Mesenchymal stem cell (in vitro differentiated cells and primary cell): Measurements from ENCODE around the gene TMEM178A.

Source experiments
- DNase-seq: peaks from one replicate; pipeline ENCODE4 v3.0.0-alpha.2; 2013
- H2AFZ ChIP-seq: one replicate; pipeline ENCODE4 v1.6.1; 2013; ENCODE audit warnings: low read depth, mild to moderate bottlenecking, control low read depth, inconsistent platforms, low read length, moderate library complexity
- H2AK5ac ChIP-seq: 2 replicates; pipeline ENCODE4 v1.6.1; 2013; ENCODE audit warnings: low read length, moderate library complexity, mild to moderate bottlenecking, inconsistent platforms; ENCODE audit not compliant: severe bottlenecking
- H2BK120ac ChIP-seq: one replicate; pipeline ENCODE4 v1.6.1; 2013; ENCODE audit warnings: low read depth, mild to moderate bottlenecking, inconsistent platforms, low read length, moderate library complexity
- H2BK12ac ChIP-seq, 2 experiments: one replicate each; pipeline ENCODE4 v1.6.1; 2013; ENCODE audit warnings: inconsistent platforms in 2 of 2, low read length in 2 of 2, mild to moderate bottlenecking in 2 of 2, moderate library complexity in 2 of 2, control low read depth in 1 of 2
- H2BK15ac ChIP-seq: one replicate; pipeline ENCODE4 v1.6.1; 2013; ENCODE audit warnings: mild to moderate bottlenecking, low read depth, inconsistent platforms; ENCODE audit not compliant: poor library complexity, severe bottlenecking
- H2BK5ac ChIP-seq: 2 replicates; pipeline ENCODE4 v1.6.1; 2013; ENCODE audit warnings: low read depth, mild to moderate bottlenecking, low read length, control low read depth, inconsistent platforms; ENCODE audit not compliant: poor library complexity, severe bottlenecking
- H3K14ac ChIP-seq, 2 experiments: one replicate each; pipeline ENCODE4 v1.6.1; 2013; ENCODE audit warnings: inconsistent platforms in 2 of 2, low read length in 2 of 2, control low read depth in 1 of 2, mild to moderate bottlenecking in 1 of 2, moderate library complexity in 1 of 2
- H3K18ac ChIP-seq, 2 experiments: one replicate each; pipeline ENCODE4 v1.6.1; 2013; ENCODE audit warnings: inconsistent platforms in 2 of 2, low read length in 2 of 2, control low read depth in 1 of 2, low read depth in 1 of 2, mild to moderate bottlenecking in 1 of 2
- H3K23ac ChIP-seq, 2 experiments: one replicate each; pipeline ENCODE4 v1.6.1; 2013; ENCODE audit warnings: inconsistent platforms in 2 of 2, low read length in 2 of 2, mild to moderate bottlenecking in 2 of 2, moderate library complexity in 2 of 2, control low read depth in 1 of 2
- H3K27ac ChIP-seq: 2 replicates; pipeline ENCODE4 v1.5.1; 2013; ENCODE audit warnings: mild to moderate bottlenecking, moderate library complexity, low read length, control low read depth, inconsistent platforms; ENCODE audit not compliant: poor library complexity, severe bottlenecking
- H3K27me3 ChIP-seq, 2 experiments: 2 replicates each; pipeline versions ENCODE4 v1.6.1 to v1.7.0; 2013; ENCODE audit warnings: low read length in 2 of 2, mild to moderate bottlenecking in 2 of 2, moderate library complexity in 2 of 2, control low read depth in 1 of 2, inconsistent platforms in 1 of 2; ENCODE audit not compliant: control insufficient read depth in 1 of 2, insufficient read depth in 1 of 2
- H3K36me3 ChIP-seq, 2 experiments: 2 replicates each; pipeline versions ENCODE4 v1.6.1 to v1.7.0; 2013; ENCODE audit warnings: low read length in 2 of 2, control low read depth in 1 of 2, inconsistent platforms in 1 of 2, low read depth in 1 of 2, mild to moderate bottlenecking in 1 of 2; ENCODE audit not compliant: insufficient read depth in 2 of 2, control insufficient read depth in 1 of 2
- H3K4ac ChIP-seq, 2 experiments: one replicate each; pipeline ENCODE4 v1.6.1; 2013; ENCODE audit warnings: inconsistent platforms in 2 of 2, low read length in 2 of 2, mild to moderate bottlenecking in 2 of 2, moderate library complexity in 2 of 2, control low read depth in 1 of 2, low read depth in 1 of 2
- H3K4me1 ChIP-seq: 2 replicates; pipeline ENCODE4 v1.6.1; 2013; ENCODE audit warnings: low read depth, low read length, control low read depth; ENCODE audit not compliant: control insufficient read depth, insufficient read depth
- H3K4me2 ChIP-seq: 2 replicates; pipeline ENCODE4 v1.6.1; 2013; ENCODE audit warnings: low read length, mild to moderate bottlenecking, inconsistent platforms; ENCODE audit not compliant: poor library complexity, severe bottlenecking
- H3K4me3 ChIP-seq, 2 experiments: 2 replicates each; pipeline versions ENCODE4 v1.5.1 to v1.7.0; 2013; ENCODE audit warnings: low read length in 2 of 2, mild to moderate bottlenecking in 2 of 2, control low read depth in 1 of 2, low read depth in 1 of 2; ENCODE audit not compliant: insufficient read depth in 1 of 2
- H3K79me1 ChIP-seq: replicated peaks from 2 replicates; pipeline ENCODE4 v1.6.1; 2013; ENCODE audit warnings: mild to moderate bottlenecking, control low read depth, low read length, inconsistent platforms; ENCODE audit not compliant: poor library complexity, severe bottlenecking
- H3K9ac ChIP-seq: 2 replicates; pipeline ENCODE4 v1.7.0; 2013; ENCODE audit warnings: mild to moderate bottlenecking, low read length, moderate library complexity
- H3K9me3 ChIP-seq: 2 replicates; pipeline ENCODE4 v1.7.0; 2013; ENCODE audit warnings: mild to moderate bottlenecking, low read length; ENCODE audit not compliant: control insufficient read depth
- H4K8ac ChIP-seq: one replicate; pipeline ENCODE4 v1.6.1; 2013; ENCODE audit warnings: inconsistent platforms, mild to moderate bottlenecking, low read length, moderate library complexity
- H4K91ac ChIP-seq: one replicate; pipeline ENCODE4 v1.6.1; 2013; ENCODE audit warnings: mild to moderate bottlenecking, low read length, inconsistent platforms
- WGBS: methylation state at CpG from one replicate; pipeline ENCODE4 v1.1.7; 2013; ENCODE audit warnings: mixed read lengths; 5-methylcytosine and 5-hydroxymethylcytosine counted together

Gene TMEM178A

DNA sequence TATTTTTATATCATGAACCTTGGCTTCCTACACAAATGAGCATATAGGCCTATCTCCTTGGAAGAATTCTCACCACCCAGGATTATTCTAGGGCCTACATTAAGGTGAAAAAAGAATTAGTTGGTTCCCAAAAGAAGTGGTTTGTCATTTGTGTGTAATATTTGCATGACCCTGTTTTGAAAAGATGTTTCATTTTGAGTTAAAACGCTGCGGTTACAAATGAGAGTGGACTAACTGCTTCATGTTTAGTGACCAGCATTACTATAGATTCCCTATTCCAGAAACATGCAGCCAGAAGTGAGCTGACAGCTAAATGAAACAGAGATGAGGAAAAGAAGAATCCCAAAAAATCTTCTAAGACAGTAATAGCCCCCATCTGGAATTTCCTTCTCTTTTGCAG is 44.1 kb upstream of the TMEM178A start:
- DNase-seq: no peak
- Histone ChIP-seq H2BK120ac (no peak overlapping the region), H3K27ac (no peak overlapping the region), H2AK5ac (no peak overlapping the region), H3K4me3 (no peak overlapping the region), H4K8ac (no peak overlapping the region), H2BK12ac (no peak overlapping the region), H3K9ac (no peak overlapping the region), H3K79me1 (no peaks in the 10 kb centered on the region), H3K23ac (no peak overlapping the region), H3K9me3 (no peaks in the 10 kb centered on the region), H3K4ac (no peak overlapping the region), H2BK15ac (no peak overlapping the region), H2AFZ (no peak overlapping the region), H3K4me1 (no peaks in the 10 kb centered on the region), H3K4me2 (no peak overlapping the region), H3K14ac (no peak overlapping the region), H2BK5ac (no peak overlapping the region), H4K91ac (no peak overlapping the region), H3K36me3 (no peaks in the 10 kb centered on the region), H3K27me3 (no peaks in the 10 kb centered on the region), H3K18ac (no peak overlapping the region)
- WGBS: no CpG with 5 or more reads among the region's 2 CpGs

DNA sequence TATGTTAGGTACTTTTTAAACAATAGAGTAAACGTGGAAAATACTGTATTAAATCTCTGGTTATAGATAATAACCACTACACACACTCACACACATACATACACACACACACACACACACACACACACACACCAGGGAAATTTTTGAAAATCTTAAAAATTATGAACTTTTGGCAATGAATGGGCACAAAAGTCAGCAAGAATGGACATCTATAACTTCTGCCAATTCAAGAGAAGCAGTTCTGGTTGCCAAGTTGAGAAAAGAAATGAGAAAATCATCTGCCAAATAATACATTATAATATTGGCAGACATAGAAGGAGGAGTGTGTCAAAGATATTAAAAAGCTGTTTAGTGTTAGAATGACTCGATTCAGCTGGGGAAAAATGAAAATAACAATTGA is 42.9 kb upstream of the TMEM178A start:
- no peaks in the 10 kb centered on the region for H3K36me3 ChIP-seq
- no peak overlapping the region for H3K4me2 ChIP-seq
- no peak overlapping the region for H3K14ac ChIP-seq
- H2BK120ac ChIP-seq: no peak overlapping the region
- H2BK12ac ChIP-seq: no peak overlapping the region
- no peak overlapping the region for H2AFZ ChIP-seq
- H3K27me3 ChIP-seq: no peaks in the 10 kb centered on the region
- H3K23ac ChIP-seq: no peak overlapping the region
- no peaks in the 10 kb centered on the region for H3K79me1 ChIP-seq
- no peak overlapping the region for H4K91ac ChIP-seq
- H3K9me3 ChIP-seq: no peaks in the 10 kb centered on the region
- H2AK5ac ChIP-seq: no peak overlapping the region
- H3K9ac ChIP-seq: no peak overlapping the region
- H3K4me1 ChIP-seq: no peaks in the 10 kb centered on the region
- DNase-seq: no peak
- no peak overlapping the region for H4K8ac ChIP-seq
- H3K4me3 ChIP-seq: no peak overlapping the region
- no CpG with 5 or more reads among the region's 2 CpGs for WGBS
- no peak overlapping the region for H3K18ac ChIP-seq
- no peak overlapping the region for H3K4ac ChIP-seq
- no peak overlapping the region for H2BK15ac ChIP-seq
- no peak overlapping the region for H3K27ac ChIP-seq
- no peak overlapping the region for H2BK5ac ChIP-seq

DNA sequence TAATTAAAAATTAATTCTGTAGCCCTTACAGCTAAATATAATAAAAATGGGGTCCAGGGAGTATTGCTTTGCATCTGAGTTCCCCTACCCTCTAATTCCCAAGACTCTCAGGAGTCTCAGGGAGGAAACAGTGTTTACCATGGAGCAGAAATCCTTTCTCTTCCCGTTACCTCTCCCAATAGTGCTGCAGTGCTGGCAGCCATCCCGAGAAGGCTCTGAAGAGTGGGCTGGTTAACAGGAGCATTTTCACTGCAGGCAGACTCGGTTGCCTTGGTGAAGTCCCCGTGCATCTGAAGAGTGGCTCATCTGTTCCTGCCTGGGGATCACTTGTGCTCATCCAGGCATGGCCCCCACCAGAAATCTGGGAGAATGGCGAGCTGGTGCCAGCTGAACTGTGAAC is 41.8 kb upstream of the TMEM178A start:
- no peak overlapping the region for H3K9ac ChIP-seq
- peak overlapping the region in 1 of 2 experiments; percentile 37 for H2BK12ac ChIP-seq
- no peaks in the 10 kb centered on the region for H3K4me1 ChIP-seq
- no peak overlapping the region for H3K4me2 ChIP-seq
- H3K4ac ChIP-seq: no peak overlapping the region
- no peak overlapping the region for H3K23ac ChIP-seq
- H2BK15ac ChIP-seq: no peak overlapping the region
- H4K91ac ChIP-seq: no peak overlapping the region
- H2BK120ac ChIP-seq: no peak overlapping the region
- no peak for DNase-seq
- no peaks in the 10 kb centered on the region for H3K79me1 ChIP-seq
- H3K27me3 ChIP-seq: no peaks in the 10 kb centered on the region
- H3K27ac ChIP-seq: no peak overlapping the region
- WGBS: 97% methylated on average over 5 of the region's 5 CpGs
- no peak overlapping the region for H2AFZ ChIP-seq
- no peak overlapping the region for H2AK5ac ChIP-seq
- H2BK5ac ChIP-seq: no peak overlapping the region
- H3K14ac ChIP-seq: no peak overlapping the region
- no peak overlapping the region for H3K18ac ChIP-seq
- no peak overlapping the region for H4K8ac ChIP-seq
- H3K9me3 ChIP-seq: no peaks in the 10 kb centered on the region
- no peaks in the 10 kb centered on the region for H3K36me3 ChIP-seq
- no peak overlapping the region for H3K4me3 ChIP-seq

DNA sequence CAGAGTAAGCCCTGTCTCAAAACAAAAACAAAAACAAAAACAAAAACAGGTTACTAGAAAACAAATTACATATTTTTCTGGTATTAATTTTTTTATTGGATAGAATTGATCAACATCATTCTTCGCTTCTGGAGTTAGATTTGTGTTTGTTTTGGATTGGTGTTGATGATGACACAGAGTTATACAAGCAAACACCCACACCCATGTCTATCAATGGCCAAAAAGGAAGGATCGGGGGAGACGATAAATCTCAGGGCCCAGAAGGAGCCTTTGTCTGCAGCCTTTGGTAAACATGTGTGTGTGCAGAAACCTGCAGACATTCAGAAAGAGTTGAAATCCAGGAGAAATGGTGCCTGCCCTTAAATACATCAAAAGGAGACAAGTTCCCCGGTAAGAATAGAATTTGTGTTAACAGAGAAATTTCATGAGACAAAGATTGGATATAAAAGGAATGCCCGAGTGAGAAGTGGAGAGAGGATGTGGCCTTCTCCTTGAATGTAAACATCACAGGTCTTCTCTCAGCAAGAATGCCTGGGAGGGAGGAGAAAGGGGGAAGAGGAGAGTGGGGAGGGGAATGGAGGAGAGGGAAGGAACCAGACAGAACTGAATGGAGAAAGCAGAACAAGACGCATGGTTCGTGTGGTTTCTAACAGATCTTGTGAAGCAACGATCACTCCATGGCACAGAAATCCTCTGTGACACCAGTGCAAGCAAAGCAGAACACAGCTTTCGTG is 40.4 kb upstream of the TMEM178A start:
- Histone ChIP-seq H2AFZ (peak overlapping the region; percentile 36), H3K4me3 (no peak overlapping the region), H2BK120ac (no peak overlapping the region), H3K9ac (no peak overlapping the region), H2BK12ac (peak overlapping the region in 1 of 2 experiments; percentile 29), H3K4me2 (no peak overlapping the region), H3K4ac (peak overlapping the region in 1 of 2 experiments; percentile 79), H2BK5ac (no peak overlapping the region), H3K79me1 (no peaks in the 10 kb centered on the region), H3K9me3 (no peaks in the 10 kb centered on the region), H3K36me3 (no peaks in the 10 kb centered on the region), H3K23ac (peak overlapping the region in 1 of 2 experiments; percentile 23), H3K14ac (no peak overlapping the region), H3K4me1 (no peaks in the 10 kb centered on the region), H4K91ac (no peak overlapping the region), H4K8ac (no peak overlapping the region), H3K27me3 (no peaks in the 10 kb centered on the region), H2BK15ac (no peak overlapping the region), H3K27ac (no peak overlapping the region), H3K18ac (peak overlapping the region in 1 of 2 experiments; percentile 52), H2AK5ac (no peak overlapping the region)
- 61% methylated on average over 8 of the region's 9 CpGs for WGBS
- DNase-seq: peak; percentile 49
